ENCODE data around the gene PIGQ.

GRCh38 chr16:591231-591630 is 21.5 kb downstream of the PIGQ start:
- no peak for TF ChIP-seq CTCF (IDR thresholded peaks at IDR 0.05; ENCODE audit: insufficient read depth, low read length, poor library complexity, severe bottlenecking)
- no peak for TF ChIP-seq EZH2phosphoT487 (conservative IDR thresholded peaks at IDR 0.05; ENCODE audit: low read length)
